Heart right ventricle (tissue), 16 donors: ENCODE data around the gene PKIB. TPM values are rescaled to one million over a fixed set of nuclear protein-coding genes. Genes with fewer than 3 reads are reported as not detected.

Source experiments
- ATAC-seq, 8 donors: fragments of 200-7000 bp; cut with Tn5 transposase; one replicate each; pipeline ENCODE4 v1.9.1; 2020; ENCODE audit warnings: mild to moderate bottlenecking in 8 of 8, moderate library complexity in 8 of 8, moderate number of reproducible peaks in 1 of 8
- DNase-seq, 2 donors: peaks; one replicate each; pipeline ENCODE4 v3.0.0-alpha.2; 2020
- H3K27ac ChIP-seq, 10 donors: fragments of 200-600 bp; sonication (generic) in 2 of 10; one replicate each; pipeline versions ENCODE4 v1.5.0 to v1.8.0; 2020 to 2022; ENCODE audit warnings: mild to moderate bottlenecking in 3 of 10
- H3K27me3 ChIP-seq, 7 donors: fragments of 200-600 bp; one replicate each; pipeline ENCODE4 v1.8.0; 2021 to 2022; ENCODE audit warnings: mild to moderate bottlenecking in 2 of 7
- H3K36me3 ChIP-seq, 9 donors: fragments of 200-600 bp; sonication (generic) in 1 of 9; one replicate each; pipeline versions ENCODE4 v1.5.0 to v1.8.0; 2020 to 2022; ENCODE audit warnings: mild to moderate bottlenecking in 2 of 9
- H3K4me1 ChIP-seq, 9 donors: fragments of 200-600 bp; sonication (generic) in 1 of 9; one replicate each; pipeline versions ENCODE4 v1.5.0 to v1.8.0; 2020 to 2022; ENCODE audit warnings: mild to moderate bottlenecking in 4 of 9
- H3K4me3 ChIP-seq, 10 donors: fragments of 200-600 bp; sonication (generic) in 2 of 10; one replicate each; pipeline versions ENCODE4 v1.5.0 to v1.8.0; 2020 to 2022; ENCODE audit warnings: mild to moderate bottlenecking in 7 of 10, moderate library complexity in 2 of 10
- H3K9me3 ChIP-seq, 11 donors: fragments of 200-600 bp in 10 of 11; sonication (generic) in 2 of 11; one replicate each; pipeline versions ENCODE4 v1.5.0 to v1.8.0; 2013 to 2022; ENCODE audit warnings: mild to moderate bottlenecking in 2 of 11, control low read depth in 1 of 11, moderate library complexity in 1 of 11
- CTCF ChIP-seq, 9 donors: fragments of 200-600 bp; sonication (generic) in 2 of 9; IDR thresholded peaks; one replicate each; pipeline versions ENCODE4 v1.5.0 to v1.8.0; 2021 to 2022; ENCODE audit warnings: antibody characterized with exemption in 9 of 9, mild to moderate bottlenecking in 5 of 9, moderate library complexity in 1 of 9
- WGBS, 2 donors: extraction: QIAGEN DNeasy Blood & Tissue Kit; methylation state at CpG; one replicate each; pipeline ENCODE4 v1.1.7; 2013; ENCODE audit warnings: inconsistent platforms in 1 of 2; 5-methylcytosine and 5-hydroxymethylcytosine counted together
- intact Hi-C, 10 donors: fragments of 100-400 bp; cut with DNase I; formaldehyde crosslinking; loops; one replicate each; pipeline versions ENCODE4 v1.11.1 to v1.14.2; 2022
- polyA plus RNA-seq, 2 donors: library from polyadenylated mRNA; stranded (reverse); fragments of 200-250 nt; gene quantifications; one replicate each; pipeline ENCODE4 v1.2.3, GENCODE V29; 2013
- total RNA-seq, 10 donors: library from RNA; stranded (reverse); fragmentation: NEBNext Ultra II Directional in 3 of 10; extraction: Animal tissue kit (Norgen Biotek cat#: 25700) in 3 of 10; gene quantifications; one replicate each; pipeline versions ENCODE4 v1.2.1 to v1.2.4, GENCODE V29; 2021 to 2023
- donor health status: Arrhythmogenic right ventricular cardiomyopathy.
- donor health status: ischemic (EF 13 %, LVEDD 7.1; RV severe dilation, severe dysfunction).
- donor health status: healthy with polysubstance abuse.
- donor health status: DM: no; HTN: yes; CAD: no.
- donor health status: DM: no; HTN: no; CAD: no.
- donor health status: ischemic (EF 25% LVEDD 6.9; RV normal size, moderate dysfunction).
- donor health status: ischemic (EF 25% LVEDD 5.7; RV mildly dilated, moderate dysfunction).
- donor health status: healthy.
- donor health status: DM: yes; HTN: yes; CAD: no.
- donor health status: Ischemic cardiomyopathy.
- donor health status: ischemic (EF 35%, LVEDD 5.7; RV mildly dilated, moderate dysfunction).
- donor health status: nonischemic (EF 11% LVEDD 7.7; RV severe dilation, severe dysfunction).
- donor health status: DM: yes; HTN: yes; CAD: no.
- donor health status: PGD.
- donor health status: ischemic (EF 29% LVEDD 5.4; RV normal size, mild dysfunction).
- donor health status: nonischemic (EF 23%, LVEDD 6.1; RV moderate dilation, normal function).

PKIB gene
- total and polyA plus RNA-seq, 12 donors: 0.26 to 0.96 (median 0.38) TPM; not detected in 4

- Histone ChIP-seq H3K4me3 (no peak overlapping the region), H3K4me1 (peaks cover 4 to 21% (median 12%) of the 10 kb centered on the region in 9 donors), H3K9me3 (no peaks in the 10 kb centered on the region), H3K27me3 (peaks cover 0 to 49% (median 39%) of the 10 kb centered on the region in 7 donors), H3K36me3 (no peaks in the 10 kb centered on the region), H3K27ac (no peak overlapping the region)
- WGBS, 2 donors: 22 to 42% methylated on average over 1 of the region's 1 CpG
- no peak for TF ChIP-seq CTCF (IDR thresholded peaks at IDR 0.05)
- intact Hi-C loops: no loop called here
- ATAC-seq (no peak), DNase-seq (no peak)
Measured at GRCh38 chr6:122614303-122614702, 4.1 kb downstream of the PKIB start.

- ATAC-seq: no peak
- no peaks in the 10 kb centered on the region for H3K9me3 ChIP-seq
- peaks cover 4 to 12% (median 11%) of the 10 kb centered on the region in 9 donors for H3K4me1 ChIP-seq
- 71 to 88% methylated on average over 2 of the region's 2 CpGs for WGBS, 2 donors
- H3K4me3 ChIP-seq: no peak overlapping the region
- H3K36me3 ChIP-seq: no peaks in the 10 kb centered on the region
- peaks cover 0 to 54% (median 40%) of the 10 kb centered on the region in 7 donors for H3K27me3 ChIP-seq
- intact Hi-C loops: no loop called here
- no peak overlapping the region for H3K27ac ChIP-seq
- no peak for TF ChIP-seq CTCF (IDR thresholded peaks at IDR 0.05)
- DNase-seq: no peak
Measured at GRCh38 chr6:122615409-122615808, 5.2 kb downstream of the PKIB start.

GRCh38 chr6:122616877-122617276 lies 6.7 kb downstream of the PKIB start:
- no peaks in the 10 kb centered on the region for H3K9me3 ChIP-seq
- WGBS, 2 donors: 78% methylated on average over 3 of the region's 3 CpGs
- intact Hi-C loops: no loop called here
- ATAC-seq (no peak), DNase-seq (no peak)
- H3K4me1 ChIP-seq: no peaks in the 10 kb centered on the region
- H3K27me3 ChIP-seq: peaks cover 0 to 39% (median 25%) of the 10 kb centered on the region in 7 donors
- H3K27ac ChIP-seq: no peak overlapping the region
- TF ChIP-seq CTCF (IDR thresholded peaks at IDR 0.05): no peak
- no peak overlapping the region for H3K4me3 ChIP-seq
- H3K36me3 ChIP-seq: no peaks in the 10 kb centered on the region

GRCh38 chr6:122619309-122619708 lies 9.1 kb downstream of the PKIB start:
- ATAC-seq (no peak), DNase-seq (no peak)
- Histone ChIP-seq H3K4me1 (no peaks in the 10 kb centered on the region), H3K27me3 (peaks cover 0 to 15% (median under 1%) of the 10 kb centered on the region in 7 donors), H3K27ac (no peak overlapping the region), H3K4me3 (no peak overlapping the region), H3K36me3 (no peaks in the 10 kb centered on the region), H3K9me3 (no peaks in the 10 kb centered on the region)
- intact Hi-C loops: no loop called here
- 63 to 75% methylated on average over 2 of the region's 2 CpGs for WGBS, 2 donors
- no peak for TF ChIP-seq CTCF (IDR thresholded peaks at IDR 0.05)
